ENCODE measurements around the gene CYP2W1.

The CYP2W1 gene

DNA sequence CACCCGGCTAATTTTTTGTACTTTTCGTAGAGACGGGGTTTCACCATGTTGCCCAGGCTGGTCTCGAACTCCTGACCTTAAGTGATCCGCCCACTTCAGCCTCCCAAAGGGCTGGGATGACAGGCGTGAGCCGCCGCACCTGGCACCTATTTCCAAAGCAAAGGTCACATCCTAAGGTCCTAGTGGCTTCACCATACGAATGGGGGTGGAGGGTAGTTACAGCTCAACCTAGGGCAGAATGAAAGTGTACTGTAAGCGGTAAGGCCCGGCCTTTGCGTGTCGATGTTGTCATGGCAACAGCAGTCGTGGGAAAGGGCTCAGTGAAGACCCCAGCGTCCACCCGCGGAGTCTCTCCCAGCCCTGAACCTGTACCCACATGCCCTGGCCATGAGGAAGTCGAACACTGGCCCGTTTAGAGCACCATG, 6.1 kb upstream of the CYP2W1 start:
- TF ChIP-seq EZH2 (IDR thresholded peaks at IDR 0.05) (no peak), POLR2AphosphoS5 (IDR thresholded peaks at IDR 0.05; ENCODE audit: borderline replicate concordance, low read depth, low read length) (no peak), FOXP2 (optimal IDR thresholded peaks at IDR 0.05; ENCODE audit: control extremely low read depth, extremely low read length, insufficient read depth) (no peak)
- Histone ChIP-seq H3K36me3 (ENCODE audit: insufficient read depth, low read length) (peaks cover 15% of the 10 kb centered on the region), H3K27ac (no peak overlapping the region), H3K9me3 (ENCODE audit: low read depth, low read length) (no peaks in the 10 kb centered on the region), H3K4me3 (no peak overlapping the region), H3K9ac (ENCODE audit: insufficient read length) (no peak overlapping the region)
- DNase-seq (ENCODE audit: low read depth, low spot score) = no peak

DNA sequence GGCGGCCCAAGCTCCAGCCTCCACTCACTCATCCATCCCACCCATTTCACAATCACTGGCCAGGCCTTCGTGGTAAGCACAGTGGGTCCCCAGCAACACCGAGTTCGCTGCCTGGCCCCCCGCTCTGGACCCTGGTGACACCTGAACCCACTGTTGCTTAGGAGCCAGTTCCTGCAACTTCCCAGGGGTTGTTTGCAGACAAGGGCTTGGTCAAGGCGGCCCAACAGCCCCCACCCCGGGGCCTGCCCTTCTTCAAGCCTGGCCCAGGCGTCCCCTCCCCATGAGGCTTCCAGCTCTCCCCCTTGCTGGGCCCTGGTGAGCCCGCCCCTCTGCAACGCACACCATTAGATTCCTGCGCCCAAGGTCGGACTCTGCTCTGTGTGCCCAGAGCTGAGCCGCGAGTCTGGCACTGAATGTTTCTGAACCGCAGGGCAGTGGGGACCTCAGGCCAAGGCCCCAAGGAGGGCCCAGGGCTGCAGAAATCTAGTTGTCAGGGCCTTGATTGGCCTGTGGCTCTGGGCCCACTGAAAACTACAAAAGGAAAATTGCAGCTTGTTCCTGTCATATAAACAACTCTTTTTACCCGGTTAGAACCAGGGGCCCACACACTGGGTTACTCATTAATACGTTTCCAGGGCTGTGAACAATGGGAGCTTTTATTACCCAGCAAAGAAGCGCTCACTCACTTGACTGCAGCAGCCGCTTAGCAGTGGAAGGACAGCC, 5.5 kb upstream of the CYP2W1 start:
- no peak for DNase-seq (ENCODE audit: low read depth, low spot score)
- Histone ChIP-seq H3K4me3 (no peak overlapping the region), H3K27ac (peak overlapping the region; percentile 46; the same call in 1 of the 2 replicates), H3K9me3 (ENCODE audit: low read depth, low read length) (no peaks in the 10 kb centered on the region), H3K36me3 (ENCODE audit: insufficient read depth, low read length) (peaks cover 9% of the 10 kb centered on the region), H3K9ac (ENCODE audit: insufficient read length) (no peak overlapping the region)
- TF ChIP-seq EZH2 (IDR thresholded peaks at IDR 0.05) = no peak

DNA sequence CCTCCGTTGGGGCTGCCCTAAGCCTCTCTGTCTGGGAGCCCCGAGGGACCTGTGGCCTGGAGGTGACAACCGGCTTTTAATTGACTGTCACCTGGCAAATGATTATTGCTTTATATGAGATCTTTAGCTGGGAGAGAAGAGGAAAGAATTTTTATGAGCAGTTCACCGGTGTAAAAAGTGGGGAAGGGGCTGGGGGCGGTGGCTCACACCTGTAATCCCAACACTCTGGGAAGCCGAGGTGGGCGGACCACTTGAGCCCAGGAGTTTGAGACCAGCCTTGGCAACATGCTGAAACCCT, 5.0 kb upstream of the CYP2W1 start:
- no peak overlapping the region for H3K4me3 ChIP-seq
- peaks cover 4% of the 10 kb centered on the region for H3K36me3 ChIP-seq (ENCODE audit: insufficient read depth, low read length)
- H3K27ac ChIP-seq = no peak overlapping the region
- TF ChIP-seq EZH2 (IDR thresholded peaks at IDR 0.05) (no peak), POLR2AphosphoS5 (IDR thresholded peaks at IDR 0.05; ENCODE audit: borderline replicate concordance, low read depth, low read length) (no peak), FOXP2 (optimal IDR thresholded peaks at IDR 0.05; ENCODE audit: control extremely low read depth, extremely low read length, insufficient read depth) (no peak)
- no peaks in the 10 kb centered on the region for H3K9me3 ChIP-seq (ENCODE audit: low read depth, low read length)
- no peak for DNase-seq (ENCODE audit: low read depth, low spot score)
- no peak overlapping the region for H3K9ac ChIP-seq (ENCODE audit: insufficient read length)

DNA sequence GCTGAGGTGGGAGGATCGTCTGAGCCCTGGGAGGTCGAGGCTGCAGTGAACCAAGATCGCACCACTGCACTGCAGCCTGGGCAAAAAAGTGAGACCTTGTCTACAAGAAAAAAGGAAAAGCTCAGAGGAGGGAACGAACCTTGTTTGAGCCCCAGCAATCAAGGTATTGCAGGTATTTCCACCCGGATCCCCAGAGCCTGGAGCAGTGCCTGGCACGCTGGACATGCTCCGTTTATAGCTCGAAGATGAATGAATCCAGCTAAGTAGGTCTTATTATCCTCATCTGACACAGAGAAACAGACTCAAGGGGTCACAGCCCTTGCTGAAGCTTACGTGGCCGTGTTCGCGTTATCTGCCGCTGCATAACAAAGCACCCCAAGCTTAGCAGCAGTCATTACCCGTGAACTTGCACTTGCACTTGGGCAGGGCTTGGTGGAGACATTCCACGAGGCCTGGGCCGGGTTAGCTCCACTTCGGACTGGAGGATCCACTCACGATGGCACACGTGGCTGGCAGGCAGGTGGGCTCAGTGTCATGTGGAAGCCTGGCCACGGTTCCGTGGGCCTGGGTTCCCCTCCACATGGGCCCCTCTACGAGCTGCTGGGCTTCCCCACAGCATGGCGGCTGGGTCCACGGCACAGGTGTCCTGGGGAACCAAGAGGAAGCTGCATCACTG, 4.4 kb upstream of the CYP2W1 start:
- H3K9me3 ChIP-seq (ENCODE audit: low read depth, low read length) = no peaks in the 10 kb centered on the region
- no peak for TF ChIP-seq EZH2 (IDR thresholded peaks at IDR 0.05)
- no peak for TF ChIP-seq POLR2AphosphoS5 (IDR thresholded peaks at IDR 0.05; ENCODE audit: borderline replicate concordance, low read depth, low read length)
- no peak for TF ChIP-seq FOXP2 (optimal IDR thresholded peaks at IDR 0.05; ENCODE audit: control extremely low read depth, extremely low read length, insufficient read depth)
- no peak overlapping the region for H3K27ac ChIP-seq
- H3K36me3 ChIP-seq (ENCODE audit: insufficient read depth, low read length) = no peaks in the 10 kb centered on the region; the same call in 1 of the 2 replicates
- no peak overlapping the region for H3K4me3 ChIP-seq
- H3K9ac ChIP-seq (ENCODE audit: insufficient read length) = no peak overlapping the region
- no peak for DNase-seq (ENCODE audit: low read depth, low spot score)

DNA sequence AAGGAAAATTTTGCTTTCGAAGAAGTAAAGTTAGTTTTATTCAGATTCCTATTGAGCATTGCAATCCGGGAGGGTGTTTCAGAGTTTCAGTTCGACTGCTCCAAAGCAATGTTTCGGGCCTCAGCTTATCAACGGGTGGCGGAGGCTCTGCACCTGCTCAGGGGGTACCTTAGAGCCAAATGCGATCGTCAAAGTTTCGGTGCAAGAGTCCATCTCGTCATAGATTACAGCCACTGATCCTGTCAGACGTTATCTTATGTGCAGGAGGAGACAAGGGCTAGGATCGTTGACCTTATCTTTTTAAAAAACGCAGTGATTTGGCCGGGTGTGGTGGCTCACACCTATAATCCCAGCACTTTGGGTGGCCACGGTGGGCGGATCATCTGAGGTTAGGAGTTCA, 3.8 kb upstream of the CYP2W1 start:
- Histone ChIP-seq H3K36me3 (ENCODE audit: insufficient read depth, low read length) (no peaks in the 10 kb centered on the region), H3K4me3 (no peak overlapping the region), H3K9ac (ENCODE audit: insufficient read length) (no peak overlapping the region), H3K9me3 (ENCODE audit: low read depth, low read length) (no peaks in the 10 kb centered on the region), H3K27ac (no peak overlapping the region)
- DNase-seq (ENCODE audit: low read depth, low spot score) = no peak
- no peak for TF ChIP-seq EZH2 (IDR thresholded peaks at IDR 0.05)
- TF ChIP-seq FOXP2 (optimal IDR thresholded peaks at IDR 0.05; ENCODE audit: control extremely low read depth, extremely low read length, insufficient read depth) = no peak
- TF ChIP-seq POLR2AphosphoS5 (IDR thresholded peaks at IDR 0.05; ENCODE audit: borderline replicate concordance, low read depth, low read length) = no peak

DNA sequence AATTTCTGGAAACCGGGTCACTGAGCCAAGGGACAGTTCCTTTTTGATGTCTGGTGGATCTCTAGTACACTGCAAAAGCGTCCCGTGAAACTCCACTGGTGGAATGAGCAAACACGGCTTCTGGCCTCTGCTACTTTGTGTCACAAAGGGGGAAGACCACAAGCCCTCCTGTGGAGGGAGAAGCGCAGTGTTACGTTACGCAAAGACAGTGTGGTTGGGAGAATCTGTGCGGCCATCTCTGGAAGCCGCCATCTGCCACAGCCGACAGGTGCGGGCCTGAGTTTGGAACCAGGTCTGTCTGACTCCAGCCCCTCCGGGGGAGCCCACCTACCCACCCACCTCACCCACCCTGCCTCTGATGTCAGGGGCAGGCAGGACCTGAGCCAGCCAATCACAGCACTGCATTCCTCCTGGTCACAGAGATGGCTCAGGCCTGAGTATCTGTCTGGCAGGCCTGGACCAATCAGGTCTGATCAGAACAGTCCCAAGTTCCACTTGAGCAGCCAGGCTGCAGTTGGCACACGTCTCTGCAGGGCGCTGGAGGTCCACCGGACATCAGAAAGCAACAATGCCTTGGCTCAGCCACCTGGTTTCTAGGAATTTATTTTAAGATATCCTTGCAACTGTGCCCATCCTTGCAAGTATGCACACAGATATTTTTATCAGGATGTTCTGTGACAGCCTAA, 3.0 kb upstream of the CYP2W1 start:
- H3K9me3 ChIP-seq (ENCODE audit: low read depth, low read length) = no peaks in the 10 kb centered on the region
- TF ChIP-seq FOXP2 (optimal IDR thresholded peaks at IDR 0.05; ENCODE audit: control extremely low read depth, extremely low read length, insufficient read depth) (no peak), POLR2AphosphoS5 (IDR thresholded peaks at IDR 0.05; ENCODE audit: borderline replicate concordance, low read depth, low read length) (no peak), EZH2 (IDR thresholded peaks at IDR 0.05) (no peak)
- DNase-seq (ENCODE audit: low read depth, low spot score) = no peak

DNA sequence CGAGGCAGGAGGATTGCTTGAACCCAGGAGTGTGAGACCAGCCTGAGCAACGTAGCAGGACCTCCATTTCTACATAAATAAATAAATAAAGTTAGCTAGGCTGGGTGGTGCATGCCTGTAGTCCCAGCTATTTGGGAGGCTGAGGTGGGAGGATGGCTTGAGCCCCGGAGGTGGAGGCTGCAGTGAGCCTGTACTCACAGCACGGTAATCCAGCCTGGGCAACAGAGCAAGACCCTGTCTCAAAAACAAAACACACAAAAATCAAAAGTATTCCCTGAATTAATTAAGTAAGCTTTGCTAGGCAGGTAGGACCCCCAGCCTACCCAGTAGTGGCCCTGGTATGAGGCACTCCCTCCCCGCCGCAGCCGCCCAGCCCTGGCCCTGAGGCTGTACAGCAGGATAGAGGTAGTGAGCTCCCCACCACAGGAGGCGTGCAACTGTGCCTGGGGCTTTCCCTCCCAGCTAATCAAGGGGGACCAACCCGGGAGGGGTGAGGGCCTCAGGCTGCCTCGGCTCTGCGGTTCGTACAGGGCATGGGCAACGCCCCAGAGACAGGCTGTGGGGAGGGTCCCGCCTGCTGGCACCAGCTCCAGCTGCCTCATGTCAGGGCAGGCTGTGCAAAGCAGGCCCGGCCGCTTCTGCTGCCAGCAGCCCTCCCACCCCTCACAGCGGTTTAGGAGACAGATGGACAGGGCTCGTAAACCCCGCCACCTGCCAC, 1.0 kb upstream of the CYP2W1 start:
- no peak for TF ChIP-seq EZH2 (IDR thresholded peaks at IDR 0.05)
- no peaks in the 10 kb centered on the region for H3K9me3 ChIP-seq (ENCODE audit: low read depth, low read length)
- no peak overlapping the region for H3K9ac ChIP-seq (ENCODE audit: insufficient read length)
- H3K36me3 ChIP-seq (ENCODE audit: insufficient read depth, low read length) = no peaks in the 10 kb centered on the region
- DNase-seq (ENCODE audit: low read depth, low spot score) = no peak
- H3K4me3 ChIP-seq = no peak overlapping the region
- H3K27ac ChIP-seq = no peak overlapping the region

More for the DNA sequence above, 3.0 kb upstream of the CYP2W1 start:
- Histone ChIP-seq H3K9ac (ENCODE audit: insufficient read length) (no peak overlapping the region), H3K27ac (no peak overlapping the region), H3K4me3 (no peak overlapping the region), H3K36me3 (ENCODE audit: insufficient read depth, low read length) (no peaks in the 10 kb centered on the region)

DNA sequence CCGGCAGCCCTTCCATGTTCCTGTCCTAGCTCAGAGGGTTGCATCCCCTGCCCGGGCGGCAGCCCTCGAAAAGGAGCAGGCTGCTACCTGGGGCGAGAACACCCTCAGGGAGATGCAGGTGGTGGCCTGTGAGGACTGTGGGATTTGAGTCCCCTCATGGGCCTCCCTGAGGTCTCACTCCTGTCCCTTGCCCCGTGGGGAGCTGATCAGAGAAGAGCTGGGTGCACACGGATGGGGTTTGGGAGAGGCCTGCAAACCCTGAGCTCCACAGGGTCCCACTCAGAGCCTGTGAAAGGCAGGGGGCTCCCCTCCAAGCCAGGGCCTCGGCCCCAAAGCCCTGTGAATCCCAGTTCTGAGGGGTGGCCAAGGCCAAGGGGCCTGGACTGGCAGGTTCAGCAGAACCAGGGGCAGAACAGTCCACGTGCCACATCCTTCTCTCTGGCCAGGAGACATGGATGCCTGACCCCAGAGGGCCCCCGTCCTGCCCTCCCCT, 424 bp upstream of the CYP2W1 start:
- no peak for DNase-seq (ENCODE audit: low read depth, low spot score)
- Histone ChIP-seq H3K9me3 (ENCODE audit: low read depth, low read length) (no peaks in the 10 kb centered on the region), H3K36me3 (ENCODE audit: insufficient read depth, low read length) (no peaks in the 10 kb centered on the region), H3K27ac (no peak overlapping the region), H3K4me3 (no peak overlapping the region), H3K9ac (ENCODE audit: insufficient read length) (no peak overlapping the region)
- TF ChIP-seq POLR2AphosphoS5 (IDR thresholded peaks at IDR 0.05; ENCODE audit: borderline replicate concordance, low read depth, low read length) = no peak
- TF ChIP-seq EZH2 (IDR thresholded peaks at IDR 0.05) = no peak
- TF ChIP-seq FOXP2 (optimal IDR thresholded peaks at IDR 0.05; ENCODE audit: control extremely low read depth, extremely low read length, insufficient read depth) = no peak

Data from SK-N-MC (cell line).